ENCODE measurements around the gene DOLPP1.

The DOLPP1 gene

GRCh38 chr9:129113645-129114304 is 32.9 kb downstream of the DOLPP1 start:
- H3F3A ChIP-seq (ENCODE audit: control insufficient read depth, insufficient read depth): peaks cover 5% of the 10 kb centered on the region
- H3K27ac ChIP-seq (ENCODE audit: low read depth, low read length): no peak overlapping the region
- 0 out of 2 replicates have a peak overlapping the region, but pooled peaks have one; percentile 13 for H3K4me3 ChIP-seq (ENCODE audit: low read length)
- H3K79me2 ChIP-seq (ENCODE audit: control insufficient read depth, low read length): peaks cover 67% of the 10 kb centered on the region
- H3K4me1 ChIP-seq (ENCODE audit: control insufficient read depth, low read length): peaks cover 25% of the 10 kb centered on the region
- H4K20me1 ChIP-seq (ENCODE audit: control insufficient read depth, insufficient read depth, low read depth, low read length): no peaks in the 10 kb centered on the region; the same call in 1 of the 2 replicates
- no peak for TF ChIP-seq CTCF (IDR thresholded peaks at IDR 0.05; ENCODE audit: low read depth, low read length, poor library complexity, severe bottlenecking)
- TF ChIP-seq EZH2phosphoT487 (IDR thresholded peaks at IDR 0.05; ENCODE audit: borderline replicate concordance, low read length): no peak
- H3K9me2 ChIP-seq (replicated peaks; ENCODE audit: control insufficient read depth, low read length): no peaks in the 10 kb centered on the region
- H3K36me3 ChIP-seq (ENCODE audit: control insufficient read depth, low read length): no peaks in the 10 kb centered on the region
- peak overlapping the region; percentile 32 for H3K4me2 ChIP-seq (ENCODE audit: low read length)
- no peaks in the 10 kb centered on the region for H3K9me3 ChIP-seq (ENCODE audit: control insufficient read depth, insufficient read depth, low read length)
- peaks cover 2% of the 10 kb centered on the region; the same call in 1 of the 2 replicates for H3K27me3 ChIP-seq (ENCODE audit: control insufficient read depth, low read length)

- Histone ChIP-seq H3K36me3 (ENCODE audit: control insufficient read depth, low read length) (peaks cover 24% of the 10 kb centered on the region), H4K20me1 (ENCODE audit: control insufficient read depth, insufficient read depth, low read depth, low read length) (no peaks in the 10 kb centered on the region; the same call in 1 of the 2 replicates), H3K4me1 (ENCODE audit: control insufficient read depth, low read length) (peaks cover 4% of the 10 kb centered on the region), H3K79me2 (ENCODE audit: control insufficient read depth, low read length) (peaks cover 55% of the 10 kb centered on the region), H3K9me3 (ENCODE audit: control insufficient read depth, insufficient read depth, low read length) (no peaks in the 10 kb centered on the region), H3F3A (ENCODE audit: control insufficient read depth, insufficient read depth) (peaks cover 4% of the 10 kb centered on the region; the same call in 1 of the 2 replicates), H3K9me2 (replicated peaks; ENCODE audit: control insufficient read depth, low read length) (no peaks in the 10 kb centered on the region), H3K4me2 (ENCODE audit: low read length) (no peak overlapping the region), H3K4me3 (ENCODE audit: low read length) (no peak overlapping the region), H3K27ac (ENCODE audit: low read depth, low read length) (no peak overlapping the region), H3K27me3 (ENCODE audit: control insufficient read depth, low read length) (no peaks in the 10 kb centered on the region)
- TF ChIP-seq EZH2phosphoT487 (IDR thresholded peaks at IDR 0.05; ENCODE audit: borderline replicate concordance, low read length) (no peak), CTCF (IDR thresholded peaks at IDR 0.05; ENCODE audit: low read depth, low read length, poor library complexity, severe bottlenecking) (no peak)
Observed at GRCh38 chr9:129118799-129119198, 37.9 kb downstream of the DOLPP1 start.

GRCh38 chr9:129121483-129121882 is 40.6 kb downstream of the DOLPP1 start:
- Histone ChIP-seq H3K27ac (ENCODE audit: low read depth, low read length) (no peak overlapping the region), H3K4me1 (ENCODE audit: control insufficient read depth, low read length) (no peaks in the 10 kb centered on the region), H3K36me3 (ENCODE audit: control insufficient read depth, low read length) (peaks cover 30% of the 10 kb centered on the region), H3K4me3 (ENCODE audit: low read length) (no peak overlapping the region), H3F3A (ENCODE audit: control insufficient read depth, insufficient read depth) (no peaks in the 10 kb centered on the region), H3K9me3 (ENCODE audit: control insufficient read depth, insufficient read depth, low read length) (no peaks in the 10 kb centered on the region), H4K20me1 (ENCODE audit: control insufficient read depth, insufficient read depth, low read depth, low read length) (no peaks in the 10 kb centered on the region), H3K4me2 (ENCODE audit: low read length) (no peak overlapping the region), H3K79me2 (ENCODE audit: control insufficient read depth, low read length) (peaks cover 32% of the 10 kb centered on the region), H3K27me3 (ENCODE audit: control insufficient read depth, low read length) (no peaks in the 10 kb centered on the region), H3K9me2 (replicated peaks; ENCODE audit: control insufficient read depth, low read length) (no peaks in the 10 kb centered on the region)
- no peak for TF ChIP-seq CTCF (IDR thresholded peaks at IDR 0.05; ENCODE audit: low read depth, low read length, poor library complexity, severe bottlenecking)
- no peak for TF ChIP-seq EZH2phosphoT487 (IDR thresholded peaks at IDR 0.05; ENCODE audit: borderline replicate concordance, low read length)
